ENCODE data around the gene DACH1.
"Not testable (repeated sequence)": the region's sequence is repeated elsewhere in the genome, so short reads cannot be mapped to it uniquely, and the experiment has no call there.

DACH1 gene

GRCh38 chr13:71865874-71866334 is 1.1 kb downstream of the DACH1 start:
- DNase-seq (ENCODE audit: low spot score) = no peak

GRCh38 chr13:71864986-71865873 is 1.8 kb downstream of the DACH1 start:
- DNase-seq (ENCODE audit: low spot score) = no peak

GRCh38 chr13:71864094-71864985 is 2.7 kb downstream of the DACH1 start:
- DNase-seq (ENCODE audit: low spot score) = no peak

GRCh38 chr13:71863254-71863865 is 3.6 kb downstream of the DACH1 start:
- DNase-seq (ENCODE audit: low spot score) = no peak

GRCh38 chr13:71862459-71862943 is 4.5 kb downstream of the DACH1 start:
- DNase-seq (ENCODE audit: low spot score) = no peak

- no peak for DNase-seq (ENCODE audit: low spot score)
These were observed 5.1 kb downstream of the DACH1 start for GRCh38 chr13:71861769-71862458.

- DNase-seq (ENCODE audit: low spot score) = no peak
These were observed 6.4 kb downstream of the DACH1 start for GRCh38 chr13:71860547-71861138.

- DNase-seq (ENCODE audit: low spot score) = no peak
These were observed 8.4 kb downstream of the DACH1 start for GRCh38 chr13:71858647-71859046.

GRCh38 chr13:71856548-71857043 is 10.4 kb downstream of the DACH1 start:
- no peak for DNase-seq (ENCODE audit: low spot score)

- DNase-seq (ENCODE audit: low spot score) = no peak
These were observed 12.6 kb downstream of the DACH1 start for GRCh38 chr13:71854401-71854800.

- DNase-seq (ENCODE audit: low spot score) = no peak
These were observed 13.3 kb downstream of the DACH1 start for GRCh38 chr13:71853725-71854124.

GRCh38 chr13:71852736-71853135 is 14.3 kb downstream of the DACH1 start:
- no peak for DNase-seq (ENCODE audit: low spot score)

GRCh38 chr13:71851498-71852409 is 15.2 kb downstream of the DACH1 start:
- no peak for DNase-seq (ENCODE audit: low spot score)

GRCh38 chr13:71842003-71842402 is 25.0 kb downstream of the DACH1 start:
- no peak for DNase-seq (ENCODE audit: low spot score)

GRCh38 chr13:71838842-71839241 is 28.2 kb downstream of the DACH1 start:
- no peak for DNase-seq (ENCODE audit: low spot score)

GRCh38 chr13:71837582-71837981 is 29.4 kb downstream of the DACH1 start:
- not testable (repeated sequence) for DNase-seq (ENCODE audit: low spot score)

GRCh38 chr13:71831716-71832115 is 35.3 kb downstream of the DACH1 start:
- no peak for DNase-seq (ENCODE audit: low spot score)

GRCh38 chr13:71830736-71831135 is 36.3 kb downstream of the DACH1 start:
- no peak for DNase-seq (ENCODE audit: low spot score)

- no peak for DNase-seq (ENCODE audit: low spot score)
These were observed 36.7 kb downstream of the DACH1 start for GRCh38 chr13:71830323-71830722.

GRCh38 chr13:71829547-71829946 is 37.5 kb downstream of the DACH1 start:
- no peak for DNase-seq (ENCODE audit: low spot score)
